ENCODE results near the gene IQCF5.

DNA sequence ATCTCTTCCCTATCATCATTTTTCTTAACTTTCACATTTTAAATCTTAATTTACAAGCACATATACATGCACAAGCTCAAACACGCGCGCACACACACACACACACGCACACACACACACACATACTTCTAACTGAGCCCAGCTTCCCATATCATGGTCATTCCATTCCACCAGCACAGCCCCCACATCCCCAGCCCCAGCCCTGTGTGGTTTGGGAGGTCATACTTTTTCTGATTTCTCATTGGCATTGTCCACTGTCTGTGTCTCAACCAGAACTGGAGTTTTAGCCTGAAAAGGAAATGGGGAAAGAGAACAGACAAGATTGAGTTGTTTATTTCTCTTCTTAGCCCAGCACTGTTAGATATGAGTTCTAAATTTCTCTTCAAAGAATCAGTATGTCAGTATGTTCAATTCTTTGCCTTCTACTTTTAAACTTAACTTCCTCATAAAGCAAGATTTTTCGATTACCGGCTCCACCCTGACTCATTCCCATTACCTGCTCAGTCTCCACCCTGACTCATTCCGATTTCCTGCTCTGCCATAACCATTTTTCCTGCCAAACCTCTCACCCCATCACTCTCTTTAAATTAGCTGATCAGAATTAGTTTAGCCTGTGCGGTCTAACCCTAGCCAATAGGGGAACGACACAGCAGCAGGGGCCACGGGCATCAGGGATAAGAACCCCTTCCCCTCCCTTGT lies 21.4 kb upstream of the IQCF5 start:
- TF ChIP-seq, protein P1, sequence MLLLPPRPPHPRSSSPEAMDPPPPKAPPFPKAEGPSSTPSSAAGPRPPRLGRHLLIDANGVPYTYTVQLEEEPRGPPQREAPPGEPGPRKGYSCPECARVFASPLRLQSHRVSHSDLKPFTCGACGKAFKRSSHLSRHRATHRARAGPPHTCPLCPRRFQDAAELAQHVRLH (tag by site-specific recombination; IDR thresholded peaks at IDR 0.05): no peak
- TF ChIP-seq, protein P2, sequence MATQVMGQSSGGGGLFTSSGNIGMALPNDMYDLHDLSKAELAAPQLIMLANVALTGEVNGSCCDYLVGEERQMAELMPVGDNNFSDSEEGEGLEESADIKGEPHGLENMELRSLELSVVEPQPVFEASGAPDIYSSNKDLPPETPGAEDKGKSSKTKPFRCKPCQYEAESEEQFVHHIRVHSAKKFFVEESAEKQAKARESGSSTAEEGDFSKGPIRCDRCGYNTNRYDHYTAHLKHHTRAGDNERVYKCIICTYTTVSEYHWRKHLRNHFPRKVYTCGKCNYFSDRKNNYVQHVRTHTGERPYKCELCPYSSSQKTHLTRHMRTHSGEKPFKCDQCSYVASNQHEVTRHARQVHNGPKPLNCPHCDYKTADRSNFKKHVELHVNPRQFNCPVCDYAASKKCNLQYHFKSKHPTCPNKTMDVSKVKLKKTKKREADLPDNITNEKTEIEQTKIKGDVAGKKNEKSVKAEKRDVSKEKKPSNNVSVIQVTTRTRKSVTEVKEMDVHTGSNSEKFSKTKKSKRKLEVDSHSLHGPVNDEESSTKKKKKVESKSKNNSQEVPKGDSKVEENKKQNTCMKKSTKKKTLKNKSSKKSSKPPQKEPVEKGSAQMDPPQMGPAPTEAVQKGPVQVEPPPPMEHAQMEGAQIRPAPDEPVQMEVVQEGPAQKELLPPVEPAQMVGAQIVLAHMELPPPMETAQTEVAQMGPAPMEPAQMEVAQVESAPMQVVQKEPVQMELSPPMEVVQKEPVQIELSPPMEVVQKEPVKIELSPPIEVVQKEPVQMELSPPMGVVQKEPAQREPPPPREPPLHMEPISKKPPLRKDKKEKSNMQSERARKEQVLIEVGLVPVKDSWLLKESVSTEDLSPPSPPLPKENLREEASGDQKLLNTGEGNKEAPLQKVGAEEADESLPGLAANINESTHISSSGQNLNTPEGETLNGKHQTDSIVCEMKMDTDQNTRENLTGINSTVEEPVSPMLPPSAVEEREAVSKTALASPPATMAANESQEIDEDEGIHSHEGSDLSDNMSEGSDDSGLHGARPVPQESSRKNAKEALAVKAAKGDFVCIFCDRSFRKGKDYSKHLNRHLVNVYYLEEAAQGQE (tag by site-specific recombination; IDR thresholded peaks at IDR 0.05): no peak
- TF ChIP-seq, protein P3, sequence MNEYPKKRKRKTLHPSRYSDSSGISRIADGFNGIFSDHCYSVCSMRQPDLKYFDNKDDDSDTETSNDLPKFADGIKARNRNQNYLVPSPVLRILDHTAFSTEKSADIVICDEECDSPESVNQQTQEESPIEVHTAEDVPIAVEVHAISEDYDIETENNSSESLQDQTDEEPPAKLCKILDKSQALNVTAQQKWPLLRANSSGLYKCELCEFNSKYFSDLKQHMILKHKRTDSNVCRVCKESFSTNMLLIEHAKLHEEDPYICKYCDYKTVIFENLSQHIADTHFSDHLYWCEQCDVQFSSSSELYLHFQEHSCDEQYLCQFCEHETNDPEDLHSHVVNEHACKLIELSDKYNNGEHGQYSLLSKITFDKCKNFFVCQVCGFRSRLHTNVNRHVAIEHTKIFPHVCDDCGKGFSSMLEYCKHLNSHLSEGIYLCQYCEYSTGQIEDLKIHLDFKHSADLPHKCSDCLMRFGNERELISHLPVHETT (tag by site-specific recombination; IDR thresholded peaks at IDR 0.05): no peak
- TF ChIP-seq, protein P4, sequence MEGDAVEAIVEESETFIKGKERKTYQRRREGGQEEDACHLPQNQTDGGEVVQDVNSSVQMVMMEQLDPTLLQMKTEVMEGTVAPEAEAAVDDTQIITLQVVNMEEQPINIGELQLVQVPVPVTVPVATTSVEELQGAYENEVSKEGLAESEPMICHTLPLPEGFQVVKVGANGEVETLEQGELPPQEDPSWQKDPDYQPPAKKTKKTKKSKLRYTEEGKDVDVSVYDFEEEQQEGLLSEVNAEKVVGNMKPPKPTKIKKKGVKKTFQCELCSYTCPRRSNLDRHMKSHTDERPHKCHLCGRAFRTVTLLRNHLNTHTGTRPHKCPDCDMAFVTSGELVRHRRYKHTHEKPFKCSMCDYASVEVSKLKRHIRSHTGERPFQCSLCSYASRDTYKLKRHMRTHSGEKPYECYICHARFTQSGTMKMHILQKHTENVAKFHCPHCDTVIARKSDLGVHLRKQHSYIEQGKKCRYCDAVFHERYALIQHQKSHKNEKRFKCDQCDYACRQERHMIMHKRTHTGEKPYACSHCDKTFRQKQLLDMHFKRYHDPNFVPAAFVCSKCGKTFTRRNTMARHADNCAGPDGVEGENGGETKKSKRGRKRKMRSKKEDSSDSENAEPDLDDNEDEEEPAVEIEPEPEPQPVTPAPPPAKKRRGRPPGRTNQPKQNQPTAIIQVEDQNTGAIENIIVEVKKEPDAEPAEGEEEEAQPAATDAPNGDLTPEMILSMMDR (tag by site-specific recombination; IDR thresholded peaks at IDR 0.05): no peak
- no peak for TF ChIP-seq KLF9 (tag by site-specific recombination; IDR thresholded peaks at IDR 0.05; ENCODE audit: low read depth)
- TF ChIP-seq, protein P5, sequence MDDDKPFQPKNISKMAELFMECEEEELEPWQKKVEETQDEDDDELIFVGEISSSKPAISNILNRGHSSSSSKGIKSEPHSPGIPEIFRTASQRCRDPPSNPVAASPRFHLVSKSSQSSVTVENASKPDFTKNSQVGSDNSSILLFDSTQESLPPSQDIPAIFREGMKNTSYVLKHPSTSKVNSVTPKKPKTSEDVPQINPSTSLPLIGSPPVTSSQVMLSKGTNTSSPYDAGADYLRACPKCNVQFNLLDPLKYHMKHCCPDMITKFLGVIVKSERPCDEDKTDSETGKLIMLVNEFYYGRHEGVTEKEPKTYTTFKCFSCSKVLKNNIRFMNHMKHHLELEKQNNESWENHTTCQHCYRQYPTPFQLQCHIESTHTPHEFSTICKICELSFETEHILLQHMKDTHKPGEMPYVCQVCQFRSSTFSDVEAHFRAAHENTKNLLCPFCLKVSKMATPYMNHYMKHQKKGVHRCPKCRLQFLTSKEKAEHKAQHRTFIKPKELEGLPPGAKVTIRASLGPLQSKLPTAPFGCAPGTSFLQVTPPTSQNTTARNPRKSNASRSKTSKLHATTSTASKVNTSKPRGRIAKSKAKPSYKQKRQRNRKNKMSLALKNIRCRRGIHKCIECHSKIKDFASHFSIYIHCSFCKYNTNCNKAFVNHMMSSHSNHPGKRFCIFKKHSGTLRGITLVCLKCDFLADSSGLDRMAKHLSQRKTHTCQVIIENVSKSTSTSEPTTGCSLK (tag by site-specific recombination; IDR thresholded peaks at IDR 0.05): no peak
- no peak for TF ChIP-seq ZNF677 (tag by site-specific recombination; IDR thresholded peaks at IDR 0.05)
- TF ChIP-seq ZNF544 (tag by site-specific recombination; IDR thresholded peaks at IDR 0.05): no peak
- TF ChIP-seq ZFP41 (tag by site-specific recombination; IDR thresholded peaks at IDR 0.05; ENCODE audit: borderline replicate concordance): no peak
- no peak for TF ChIP-seq ZNF132 (tag by site-specific recombination; IDR thresholded peaks at IDR 0.05; ENCODE audit: borderline replicate concordance)
- TF ChIP-seq, protein P6, sequence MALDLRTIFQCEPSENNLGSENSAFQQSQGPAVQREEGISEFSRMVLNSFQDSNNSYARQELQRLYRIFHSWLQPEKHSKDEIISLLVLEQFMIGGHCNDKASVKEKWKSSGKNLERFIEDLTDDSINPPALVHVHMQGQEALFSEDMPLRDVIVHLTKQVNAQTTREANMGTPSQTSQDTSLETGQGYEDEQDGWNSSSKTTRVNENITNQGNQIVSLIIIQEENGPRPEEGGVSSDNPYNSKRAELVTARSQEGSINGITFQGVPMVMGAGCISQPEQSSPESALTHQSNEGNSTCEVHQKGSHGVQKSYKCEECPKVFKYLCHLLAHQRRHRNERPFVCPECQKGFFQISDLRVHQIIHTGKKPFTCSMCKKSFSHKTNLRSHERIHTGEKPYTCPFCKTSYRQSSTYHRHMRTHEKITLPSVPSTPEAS (tag by site-specific recombination; IDR thresholded peaks at IDR 0.05): no peak
- TF ChIP-seq WT1 (tag by site-specific recombination; IDR thresholded peaks at IDR 0.05): no peak
- TF ChIP-seq, protein P7, sequence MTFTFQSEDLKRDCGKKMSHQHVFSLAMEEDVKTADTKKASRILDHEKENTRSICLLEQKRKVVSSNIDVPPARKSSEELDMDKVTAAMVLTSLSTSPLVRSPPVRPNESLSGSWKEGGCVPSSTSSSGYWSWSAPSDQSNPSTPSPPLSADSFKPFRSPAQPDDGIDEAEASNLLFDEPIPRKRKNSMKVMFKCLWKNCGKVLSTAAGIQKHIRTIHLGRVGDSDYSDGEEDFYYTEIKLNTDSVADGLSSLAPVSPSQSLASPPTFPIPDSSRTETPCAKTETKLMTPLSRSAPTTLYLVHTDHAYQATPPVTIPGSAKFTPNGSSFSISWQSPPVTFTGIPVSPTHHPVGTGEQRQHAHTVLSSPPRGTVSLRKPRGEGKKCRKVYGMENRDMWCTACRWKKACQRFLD (tag by site-specific recombination; IDR thresholded peaks at IDR 0.05): no peak
- TF ChIP-seq, protein P8, sequence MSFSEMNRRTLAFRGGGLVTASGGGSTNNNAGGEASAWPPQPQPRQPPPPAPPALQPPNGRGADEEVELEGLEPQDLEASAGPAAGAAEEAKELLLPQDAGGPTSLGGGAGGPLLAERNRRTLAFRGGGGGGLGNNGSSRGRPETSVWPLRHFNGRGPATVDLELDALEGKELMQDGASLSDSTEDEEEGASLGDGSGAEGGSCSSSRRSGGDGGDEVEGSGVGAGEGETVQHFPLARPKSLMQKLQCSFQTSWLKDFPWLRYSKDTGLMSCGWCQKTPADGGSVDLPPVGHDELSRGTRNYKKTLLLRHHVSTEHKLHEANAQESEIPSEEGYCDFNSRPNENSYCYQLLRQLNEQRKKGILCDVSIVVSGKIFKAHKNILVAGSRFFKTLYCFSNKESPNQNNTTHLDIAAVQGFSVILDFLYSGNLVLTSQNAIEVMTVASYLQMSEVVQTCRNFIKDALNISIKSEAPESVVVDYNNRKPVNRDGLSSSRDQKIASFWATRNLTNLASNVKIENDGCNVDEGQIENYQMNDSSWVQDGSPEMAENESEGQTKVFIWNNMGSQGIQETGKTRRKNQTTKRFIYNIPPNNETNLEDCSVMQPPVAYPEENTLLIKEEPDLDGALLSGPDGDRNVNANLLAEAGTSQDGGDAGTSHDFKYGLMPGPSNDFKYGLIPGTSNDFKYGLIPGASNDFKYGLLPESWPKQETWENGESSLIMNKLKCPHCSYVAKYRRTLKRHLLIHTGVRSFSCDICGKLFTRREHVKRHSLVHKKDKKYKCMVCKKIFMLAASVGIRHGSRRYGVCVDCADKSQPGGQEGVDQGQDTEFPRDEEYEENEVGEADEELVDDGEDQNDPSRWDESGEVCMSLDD (tag by site-specific recombination; IDR thresholded peaks at IDR 0.05): no peak

Data from HEK293 (cell line).